ENCODE results near the gene CFAP20DC. TPM values are rescaled to one million over a fixed set of nuclear protein-coding genes. Genes with fewer than 3 reads are reported as not detected.

Gene CFAP20DC
- total and polyA plus RNA-seq, 2 of the 8 experiments (the other 6 are each of a cell fraction or from before 2014, with no cell fraction given) = 2.2 to 2.8 TPM

- TF ChIP-seq HDAC2 (IDR thresholded peaks at IDR 0.05; ENCODE audit: borderline replicate concordance in 1 of 2, low read depth in 2 of 2, low read length in 2 of 2) = no peak
- TF ChIP-seq SUZ12 (IDR thresholded peaks at IDR 0.05; ENCODE audit: low read length) = no peak
- no peak for TF ChIP-seq CHD2 (IDR thresholded peaks at IDR 0.05; ENCODE audit: low read length)
- TF ChIP-seq TCF12 (IDR thresholded peaks at IDR 0.05; ENCODE audit: low read depth, low read length) = no peak
- no peak for TF ChIP-seq MAFK (IDR thresholded peaks at IDR 0.05; ENCODE audit: low read depth, low read length)
- no peak for TF ChIP-seq HDAC6 (IDR thresholded peaks at IDR 0.05; ENCODE audit: low read depth, low read length)
These were observed 264.9 kb downstream of the CFAP20DC start (continued) for GRCh38 chr3:58784888-58785287.

Data from H1 (cell line).